HEK293T (cell line): ENCODE data around the gene TFEB.
"Not testable (repeated sequence)": the region's sequence is repeated elsewhere in the genome, so short reads cannot be mapped to it uniquely, and the experiment has no call there.

Experiments
- CTCF ChIA-PET: fragments of 350-600 bp; formaldehyde crosslinking; extraction: SDS; loops from one replicate; lab custom pipeline; 2021; ENCODE audit warnings: antibody characterized with exemption, inconsistent platforms; lab: Yijun Ruan, JAX
- POLR2A ChIA-PET: fragments of 350-600 bp; formaldehyde crosslinking; extraction: SDS; loops from one replicate; lab custom pipeline; 2020; ENCODE audit warnings: antibody characterized with exemption, inconsistent platforms; lab: Yijun Ruan, JAX
- DNase-seq: peaks from one replicate; pipeline ENCODE4 v3.0.0; 2012; ENCODE audit warnings: mixed read lengths; ENCODE audit errors: extremely low spot score
- ARNT ChIP-seq: fragments of 450-650 bp; IDR thresholded peaks from 2 replicates; pipeline ENCODE4 v1.6.1; 2017; ENCODE audit warnings: mild to moderate bottlenecking
- BHLHE40 ChIP-seq: fragments of 450-650 bp; IDR thresholded peaks from 2 replicates; pipeline ENCODE4 v1.6.1; 2016; ENCODE audit warnings: mild to moderate bottlenecking, moderate library complexity, borderline replicate concordance
- CTBP1 ChIP-seq: fragments of 450-650 bp; IDR thresholded peaks from 2 replicates; pipeline ENCODE4 v1.6.1; 2016; ENCODE audit warnings: borderline replicate concordance
- ELF4 ChIP-seq: fragments of 450-650 bp; IDR thresholded peaks from 2 replicates; pipeline ENCODE4 v1.6.1; 2017; ENCODE audit warnings: antibody characterized with exemption
- FOXA1 ChIP-seq: fragments of 450-650 bp; IDR thresholded peaks from 2 replicates; pipeline ENCODE4 v1.6.1; 2016; ENCODE audit warnings: mild to moderate bottlenecking
- FOXK2 ChIP-seq: fragments of 450-650 bp; IDR thresholded peaks from 2 replicates; pipeline ENCODE4 v1.6.1; 2016; ENCODE audit warnings: mild to moderate bottlenecking
- FOXM1 ChIP-seq: fragments of 450-650 bp; IDR thresholded peaks from 2 replicates; pipeline ENCODE4 v1.6.1; 2017; ENCODE audit warnings: mild to moderate bottlenecking, borderline replicate concordance
- HDGF ChIP-seq: fragments of 450-650 bp; IDR thresholded peaks from 2 replicates; pipeline ENCODE4 v1.6.1; 2017; ENCODE audit warnings: antibody characterized with exemption, borderline replicate concordance
- L3MBTL2 ChIP-seq: fragments of 450-650 bp; conservative IDR thresholded peaks from 2 replicates; pipeline ENCODE4 v1.6.1; 2016; ENCODE audit warnings: mild to moderate bottlenecking
- LEF1 ChIP-seq: fragments of 450-650 bp; IDR thresholded peaks from 2 replicates; pipeline ENCODE4 v1.6.1; 2017; ENCODE audit warnings: mild to moderate bottlenecking, borderline replicate concordance
- NFRKB ChIP-seq: fragments of 450-650 bp; IDR thresholded peaks from 2 replicates; pipeline ENCODE4 v1.6.1; 2016; ENCODE audit warnings: mild to moderate bottlenecking, moderate library complexity
- SP1 ChIP-seq: fragments of 450-650 bp; IDR thresholded peaks from 2 replicates; pipeline ENCODE4 v1.6.1; 2017
- SUZ12 ChIP-seq: fragments of 450-650 bp; IDR thresholded peaks from 2 replicates; pipeline ENCODE4 v1.6.1; 2016; ENCODE audit warnings: mild to moderate bottlenecking
- TARDBP ChIP-seq: fragments of 450-650 bp; IDR thresholded peaks from 2 replicates; pipeline ENCODE4 v1.6.1; 2016
- ZNF384 ChIP-seq: fragments of 450-650 bp; IDR thresholded peaks from 2 replicates; pipeline ENCODE4 v1.6.1; 2016
- TF ChIP-seq, protein P1 (sequence below): fragments of 450-650 bp; IDR thresholded peaks from 2 replicates; pipeline ENCODE4 v1.6.1; 2016

The TFEB gene

GRCh38 chr6:41767112-41767833 lies 31.9 kb upstream of the TFEB start:
- POLR2A ChIA-PET: interaction anchor here (1.2 to 2.6 kb wide), 2 partner anchors 20 to 36 kb away, joined by 3 to 14 read pairs; partner anchors contain the start of gene TOMM6
- CTCF ChIA-PET: interaction anchor here (0.9 to 1.8 kb wide), 3 partner anchors 8 to 277 kb away, joined by 3 to 6 read pairs (median 6); no protein-coding TSS in a partner anchor
- peak; percentile 80 for DNase-seq
- TF ChIP-seq ZNF384: no peak
- peak; percentile 27; the same call in 1 of the 2 replicates for TF ChIP-seq FOXM1

- CTCF ChIA-PET: interaction anchor here (0.6 to 1.8 kb wide), 2 partner anchors 10 to 478 kb away, joined by 3 to 6 read pairs; no protein-coding TSS in a partner anchor
- POLR2A ChIA-PET: not testable (repeated sequence)
Measured at GRCh38 chr6:41766043-41766664, 30.7 kb upstream of the TFEB start.

GRCh38 chr6:41763470-41763869 lies 28.1 kb upstream of the TFEB start:
- TF ChIP-seq SUZ12 (no peak), ARNT (no peak), SP1 (no peak), BHLHE40 (no peak), TARDBP (no peak), CTBP1 (no peak)
- CTCF ChIA-PET: no interaction called here
- DNase-seq: no peak
- POLR2A ChIA-PET: no interaction called here

More at GRCh38 chr6:41766043-41766664, 30.7 kb upstream of the TFEB start:
- not testable (repeated sequence) for DNase-seq

GRCh38 chr6:41759905-41760579 lies 24.6 kb upstream of the TFEB start:
- TF ChIP-seq FOXK2 (no peak), CTBP1 (no peak), ZNF384 (no peak), HDGF (no peak), BHLHE40 (no peak), FOXM1 (no peak)
- TF ChIP-seq, protein P1, sequence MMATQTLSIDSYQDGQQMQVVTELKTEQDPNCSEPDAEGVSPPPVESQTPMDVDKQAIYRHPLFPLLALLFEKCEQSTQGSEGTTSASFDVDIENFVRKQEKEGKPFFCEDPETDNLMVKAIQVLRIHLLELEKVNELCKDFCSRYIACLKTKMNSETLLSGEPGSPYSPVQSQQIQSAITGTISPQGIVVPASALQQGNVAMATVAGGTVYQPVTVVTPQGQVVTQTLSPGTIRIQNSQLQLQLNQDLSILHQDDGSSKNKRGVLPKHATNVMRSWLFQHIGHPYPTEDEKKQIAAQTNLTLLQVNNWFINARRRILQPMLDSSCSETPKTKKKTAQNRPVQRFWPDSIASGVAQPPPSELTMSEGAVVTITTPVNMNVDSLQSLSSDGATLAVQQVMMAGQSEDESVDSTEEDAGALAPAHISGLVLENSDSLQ: no peak
- POLR2A ChIA-PET: no interaction called here
- no peak for DNase-seq
- CTCF ChIA-PET: no interaction called here

- no peak for DNase-seq
- POLR2A ChIA-PET: no interaction called here
- CTCF ChIA-PET: no interaction called here
- TF ChIP-seq FOXM1: no peak
- no peak for TF ChIP-seq CTBP1
- TF ChIP-seq SP1: no peak
- no peak for TF ChIP-seq TARDBP
- no peak for TF ChIP-seq L3MBTL2
- TF ChIP-seq BHLHE40: no peak
- TF ChIP-seq NFRKB: no peak
- TF ChIP-seq ELF4: no peak
- TF ChIP-seq HDGF: no peak
Measured at GRCh38 chr6:41759106-41759904, 23.9 kb upstream of the TFEB start.

DNA sequence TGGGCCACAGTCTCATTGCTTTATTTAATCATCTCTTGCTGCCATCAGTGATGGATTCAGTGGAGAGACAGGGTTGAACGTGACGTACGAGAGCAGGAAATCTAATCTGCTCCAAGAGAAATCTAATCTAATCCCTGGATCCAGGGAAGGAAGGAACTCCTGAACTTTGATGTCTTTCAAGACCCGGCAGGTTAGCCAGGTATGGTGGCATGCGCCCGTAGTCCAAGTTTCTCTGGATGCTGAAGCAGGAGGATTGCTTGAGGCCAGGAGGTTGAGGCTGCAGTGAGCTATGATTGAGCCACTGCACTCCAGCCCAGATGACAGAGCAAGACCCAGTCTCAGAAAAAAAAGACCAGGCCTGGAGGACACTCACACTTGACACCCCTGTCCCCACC lies 23.2 kb upstream of the TFEB start:
- no peak for DNase-seq
- TF ChIP-seq HDGF: no peak
- no peak for TF ChIP-seq L3MBTL2
- no peak for TF ChIP-seq FOXK2
- TF ChIP-seq ARNT: no peak
- TF ChIP-seq ELF4: no peak
- no peak for TF ChIP-seq SP1
- TF ChIP-seq BHLHE40: no peak
- no peak for TF ChIP-seq FOXM1
- TF ChIP-seq SUZ12: no peak
- no peak for TF ChIP-seq FOXA1
- TF ChIP-seq, protein P1: no peak
- TF ChIP-seq ZNF384: no peak
- no peak for TF ChIP-seq CTBP1
- TF ChIP-seq LEF1: no peak
- TF ChIP-seq TARDBP: no peak
- TF ChIP-seq NFRKB: no peak
- CTCF ChIA-PET: no interaction called here
- POLR2A ChIA-PET: no interaction called here
